Kidney (tissue), 14 donors: ENCODE results near the gene DMBX1. TPM values are rescaled to one million over a fixed set of nuclear protein-coding genes. Genes with fewer than 3 reads are reported as not detected.

ENCODE experiments used
- DNase-seq, 5 donors: peaks; one replicate each; pipeline ENCODE4 v3.0.0-alpha.2; 2013 to 2020
- FAIRE-seq: peaks from 2 replicates; lab custom pipeline; 2012; peaks lifted over from hg19 to GRCh38; lab: Jason Lieb, UNC
- H3K27ac ChIP-seq, 2 donors: one replicate each; pipeline ENCODE4 v1.7.0; 2013; ENCODE audit warnings: low read depth in 2 of 2, low read length in 2 of 2, inconsistent platforms in 1 of 2
- H3K27me3 ChIP-seq: one replicate; pipeline ENCODE4 v1.7.1; 2013; ENCODE audit warnings: low read length, inconsistent platforms; ENCODE audit not compliant: control insufficient read depth, insufficient read depth
- H3K36me3 ChIP-seq, 3 donors: one replicate each; pipeline versions ENCODE4 v1.7.0 to v1.7.1; 2013; ENCODE audit warnings: low read length in 3 of 3, control low read depth in 1 of 3, inconsistent platforms in 1 of 3; ENCODE audit not compliant: insufficient read depth in 3 of 3, control insufficient read depth in 2 of 3
- H3K4me1 ChIP-seq, 3 donors: one replicate each; pipeline versions ENCODE4 v1.7.0 to v1.7.1; 2013; ENCODE audit warnings: low read length in 3 of 3, inconsistent platforms in 1 of 3, low read depth in 1 of 3; ENCODE audit not compliant: control insufficient read depth in 2 of 3, insufficient read depth in 2 of 3
- H3K4me3 ChIP-seq, 3 donors: one replicate each; pipeline versions ENCODE4 v1.7.0 to v1.8.1; 2013; ENCODE audit warnings: low read length in 3 of 3, control low read depth in 1 of 3, inconsistent platforms in 1 of 3
- H3K9ac ChIP-seq, 3 donors: one replicate each; pipeline versions ENCODE4 v1.7.0 to v1.7.1; 2013; ENCODE audit warnings: low read length in 3 of 3, control low read depth in 1 of 3, inconsistent platforms in 1 of 3
- H3K9me3 ChIP-seq, 3 donors: one replicate each; pipeline versions ENCODE4 v1.7.0 to v1.7.1; 2013; ENCODE audit warnings: low read length in 3 of 3, control low read depth in 1 of 3, inconsistent platforms in 1 of 3; ENCODE audit not compliant: control insufficient read depth in 2 of 3, insufficient read depth in 1 of 3
- intact Hi-C: fragments of 100-400 bp; cut with DNase I; formaldehyde crosslinking; loops from one replicate; pipeline ENCODE4 v1.11.1; 2022
- polyA plus RNA-seq: library from polyadenylated mRNA; stranded (reverse); fragments of 350-450 nt; fragmentation: Illumina TruSeq; extraction: RNeasy Lipid Tissue Mini Kit (QIAGEN cat#74804); gene quantifications from one replicate; pipeline ENCODE4 v1.2.3, GENCODE V29; 2014; ENCODE audit warnings: low read depth, low replicate concordance; ENCODE audit not compliant: insufficient read depth
- total RNA-seq: library from RNA; stranded (reverse); fragmentation: NEBNext Ultra II Directional; extraction: Animal tissue kit (Norgen Biotek cat#: 25700); gene quantifications from one replicate; pipeline ENCODE4 v1.2.1, GENCODE V29; 2021
- TF ChIP-seq, protein P1 (sequence below): IDR thresholded peaks from 3 replicates; pipeline ENCODE4 v1.5.1; 2012; ENCODE audit warnings: mild to moderate bottlenecking, moderate library complexity, borderline replicate concordance; ENCODE audit not compliant: insufficient read depth; ENCODE audit errors: extremely low read depth
- donor health status: control.
- donor health status: control.
- donor health status: control.
- donor health status: control.
- donor health status: control.
- donor health status: DM: yes; HTN: yes; CAD: no.
- donor health status: Normal renal cell carcinoma (clear cell type).

DMBX1 gene
- total and polyA plus RNA-seq, 2 donors from 2014 or later: not detected

DNA sequence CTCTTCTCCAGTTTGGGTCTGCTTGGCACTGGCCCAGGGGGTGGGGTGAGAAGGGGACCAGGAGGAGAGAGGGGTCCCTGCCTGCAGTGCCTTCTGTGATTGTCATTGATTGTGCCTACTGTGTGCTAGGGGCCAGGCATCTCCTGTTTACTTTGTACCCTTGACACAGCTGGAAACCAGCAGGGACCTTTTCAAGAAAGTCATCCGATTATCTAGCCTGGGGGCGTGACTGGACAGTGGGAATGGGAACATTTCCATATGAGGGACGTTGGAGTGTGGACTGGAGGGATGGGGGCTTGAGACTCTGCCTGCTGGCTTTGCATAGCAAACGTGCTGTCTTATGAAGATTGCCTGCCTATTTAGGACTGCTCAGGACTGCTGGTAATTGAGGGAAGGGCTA, 19.8 kb upstream of the DMBX1 start:
- peaks cover 15% of the 10 kb centered on the region for H3K27me3 ChIP-seq

GRCh38 chr1:46471848-46472492, 17.7 kb upstream of the DMBX1 start:
- FAIRE-seq (no peak), DNase-seq (no peak)
- Histone ChIP-seq H3K27ac (no peak overlapping the region), H3K9me3 (no peaks in the 10 kb centered on the region), H3K9ac (no peak overlapping the region), H3K36me3 (no peaks in the 10 kb centered on the region), H3K27me3 (peaks cover 15% of the 10 kb centered on the region), H3K4me1 (peaks cover 0 to 6% (median 4%) of the 10 kb centered on the region in 3 donors), H3K4me3 (no peak overlapping the region)
- TF ChIP-seq, protein P1, sequence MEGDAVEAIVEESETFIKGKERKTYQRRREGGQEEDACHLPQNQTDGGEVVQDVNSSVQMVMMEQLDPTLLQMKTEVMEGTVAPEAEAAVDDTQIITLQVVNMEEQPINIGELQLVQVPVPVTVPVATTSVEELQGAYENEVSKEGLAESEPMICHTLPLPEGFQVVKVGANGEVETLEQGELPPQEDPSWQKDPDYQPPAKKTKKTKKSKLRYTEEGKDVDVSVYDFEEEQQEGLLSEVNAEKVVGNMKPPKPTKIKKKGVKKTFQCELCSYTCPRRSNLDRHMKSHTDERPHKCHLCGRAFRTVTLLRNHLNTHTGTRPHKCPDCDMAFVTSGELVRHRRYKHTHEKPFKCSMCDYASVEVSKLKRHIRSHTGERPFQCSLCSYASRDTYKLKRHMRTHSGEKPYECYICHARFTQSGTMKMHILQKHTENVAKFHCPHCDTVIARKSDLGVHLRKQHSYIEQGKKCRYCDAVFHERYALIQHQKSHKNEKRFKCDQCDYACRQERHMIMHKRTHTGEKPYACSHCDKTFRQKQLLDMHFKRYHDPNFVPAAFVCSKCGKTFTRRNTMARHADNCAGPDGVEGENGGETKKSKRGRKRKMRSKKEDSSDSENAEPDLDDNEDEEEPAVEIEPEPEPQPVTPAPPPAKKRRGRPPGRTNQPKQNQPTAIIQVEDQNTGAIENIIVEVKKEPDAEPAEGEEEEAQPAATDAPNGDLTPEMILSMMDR: no peak
- intact Hi-C loops: no loop called here

More for the DNA sequence above, 19.8 kb upstream of the DMBX1 start:
- H3K9me3 ChIP-seq: no peaks in the 10 kb centered on the region
- FAIRE-seq: no peak
- no peak overlapping the region for H3K4me3 ChIP-seq
- DNase-seq: no peak
- intact Hi-C loops: no loop called here
- H3K27ac ChIP-seq: no peak overlapping the region
- no peak overlapping the region for H3K9ac ChIP-seq
- TF ChIP-seq, protein P1: no peak
- H3K4me1 ChIP-seq: peaks cover 0 to 6% (median 6%) of the 10 kb centered on the region in 3 donors
- H3K36me3 ChIP-seq: no peaks in the 10 kb centered on the region

DNA sequence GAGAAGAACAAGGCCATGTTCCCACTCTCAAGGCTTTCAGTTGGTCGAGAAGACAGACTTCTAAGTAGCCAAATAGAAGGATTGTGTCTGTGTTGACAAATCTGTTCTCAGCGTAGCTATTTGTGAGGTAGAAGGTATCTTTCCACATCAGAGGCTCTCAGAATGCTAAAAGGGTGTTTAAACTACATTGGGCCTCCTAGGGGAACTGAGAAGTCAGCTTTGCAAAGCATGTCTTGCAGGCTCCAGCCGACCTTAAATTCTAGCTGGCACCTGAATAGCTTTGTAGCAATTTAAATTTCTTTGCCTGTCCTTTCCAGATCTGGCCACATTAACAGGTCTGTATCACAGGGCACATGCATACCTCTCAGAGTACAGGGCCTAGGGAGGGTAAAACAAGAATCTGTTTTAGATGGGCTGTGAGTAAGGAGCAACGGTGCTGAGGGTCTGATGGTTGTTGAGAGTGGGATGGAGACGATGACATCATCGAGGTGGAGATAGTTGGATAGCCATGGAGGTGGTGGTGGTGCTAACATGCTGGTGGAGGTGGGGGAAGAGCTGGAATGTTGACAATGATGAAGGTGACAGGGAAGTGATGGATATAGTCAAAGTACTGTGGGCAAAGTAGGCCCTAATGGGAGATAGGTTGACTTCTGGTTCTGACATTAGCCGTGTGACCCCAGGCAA, 17.0 kb upstream of the DMBX1 start:
- Histone ChIP-seq H3K4me3 (no peak overlapping the region), H3K36me3 (no peaks in the 10 kb centered on the region), H3K27ac (no peak overlapping the region), H3K9ac (no peak overlapping the region), H3K9me3 (no peaks in the 10 kb centered on the region), H3K27me3 (peaks cover 10% of the 10 kb centered on the region), H3K4me1 (no peaks in the 10 kb centered on the region)
- TF ChIP-seq, protein P1: no peak
- intact Hi-C loops: no loop called here
- FAIRE-seq (no peak), DNase-seq (no peak)
